GM21367 (cell line): ENCODE data around the gene S100A11.

ENCODE experiments used
- ATAC-seq: cut with Tn5 transposase; IDR thresholded peaks from one replicate; pipeline ENCODE4 v1.9.1; 2021; ENCODE audit not compliant: unreplicated experiment

Gene S100A11

GRCh38 chr1:152003846-152004442 lies 32.9 kb downstream of the S100A11 start:
- no peak for ATAC-seq

- no peak for ATAC-seq
These were observed 33.8 kb downstream of the S100A11 start for GRCh38 chr1:152002960-152003359.

DNA sequence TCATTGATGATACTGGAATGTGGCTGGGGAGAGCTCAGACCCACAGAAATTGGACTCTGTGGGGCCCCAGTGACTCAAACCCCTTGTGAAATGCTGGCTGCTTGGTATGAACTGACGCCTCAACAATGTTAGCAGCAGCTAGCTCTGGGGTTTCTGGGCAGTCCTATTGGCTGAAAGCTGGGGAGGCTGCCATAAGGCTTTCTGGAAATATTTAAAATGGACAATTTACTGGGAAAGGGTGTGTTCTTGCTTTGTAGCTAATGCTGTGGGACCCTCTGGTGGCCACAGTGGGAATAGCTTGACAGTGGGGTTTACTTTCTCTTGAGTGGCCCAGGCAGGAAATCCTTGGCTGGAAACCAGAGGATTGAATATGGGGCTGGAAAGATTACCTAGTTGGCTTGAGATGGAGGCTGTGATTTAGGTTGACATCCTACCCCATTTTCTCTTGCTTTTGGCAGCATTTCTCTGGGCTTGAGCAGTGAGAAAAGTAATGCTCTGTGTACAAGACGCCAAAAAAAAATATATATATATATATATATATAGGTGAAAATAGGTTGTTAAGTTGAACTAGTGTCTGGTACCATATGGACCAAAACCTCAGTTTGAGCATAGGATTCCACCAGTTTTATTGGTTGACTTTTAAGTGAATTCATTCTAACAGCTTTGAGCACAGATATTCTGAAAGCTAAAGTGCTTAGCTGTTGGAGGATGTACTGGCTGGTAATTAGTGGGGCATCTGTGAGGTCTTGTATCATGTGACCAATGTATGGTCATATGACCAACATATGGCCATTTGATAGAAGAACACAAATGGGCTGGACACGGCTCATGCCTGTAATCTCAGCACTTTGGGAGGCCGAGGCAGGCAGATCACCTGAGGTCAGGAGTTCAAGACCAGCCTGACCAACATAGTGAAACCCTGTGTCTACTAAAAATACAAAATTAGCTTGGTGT lies 34.9 kb downstream of the S100A11 start:
- no peak for ATAC-seq

DNA sequence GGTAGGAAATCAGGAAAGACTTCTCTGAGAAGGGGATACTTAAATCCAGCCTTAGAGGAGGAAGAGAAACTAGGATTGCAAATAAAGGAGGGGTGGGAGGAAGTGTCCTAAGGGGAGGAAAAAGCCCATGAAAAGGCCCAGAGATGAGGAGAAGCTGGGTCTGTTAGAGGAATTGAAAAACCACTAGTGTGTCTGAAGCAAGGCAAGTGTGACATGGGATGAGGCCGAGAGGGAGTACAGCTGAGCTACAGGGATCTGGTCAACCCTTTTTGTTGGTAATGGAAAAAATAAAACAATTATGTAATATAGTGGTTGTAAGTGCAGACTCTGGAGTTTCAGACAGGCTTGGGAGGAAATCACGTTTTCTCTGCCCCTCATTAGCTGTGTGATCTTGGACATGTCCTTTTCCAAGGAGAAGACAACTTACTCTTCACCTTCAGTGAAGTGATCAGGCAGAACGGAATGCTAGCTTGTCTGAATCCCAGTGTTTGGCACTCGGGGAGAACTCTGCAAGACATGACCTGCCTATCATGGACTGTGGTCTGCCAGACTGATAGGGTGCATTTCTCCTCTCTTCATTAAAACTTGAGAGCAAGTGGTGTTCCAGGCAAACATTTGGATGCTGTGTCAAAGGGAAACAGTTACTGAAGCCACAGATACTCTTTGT lies 35.7 kb downstream of the S100A11 start:
- no peak for ATAC-seq

GRCh38 chr1:151998611-151999362 lies 38.0 kb downstream of the S100A11 start:
- ATAC-seq = no peak

- ATAC-seq = no peak
These were observed 39.6 kb downstream of the S100A11 start for GRCh38 chr1:151997284-151997570.

- no peak for ATAC-seq
These were observed 41.0 kb downstream of the S100A11 start for GRCh38 chr1:151995774-151996173.

GRCh38 chr1:151994956-151995355 lies 41.8 kb downstream of the S100A11 start:
- ATAC-seq = no peak

DNA sequence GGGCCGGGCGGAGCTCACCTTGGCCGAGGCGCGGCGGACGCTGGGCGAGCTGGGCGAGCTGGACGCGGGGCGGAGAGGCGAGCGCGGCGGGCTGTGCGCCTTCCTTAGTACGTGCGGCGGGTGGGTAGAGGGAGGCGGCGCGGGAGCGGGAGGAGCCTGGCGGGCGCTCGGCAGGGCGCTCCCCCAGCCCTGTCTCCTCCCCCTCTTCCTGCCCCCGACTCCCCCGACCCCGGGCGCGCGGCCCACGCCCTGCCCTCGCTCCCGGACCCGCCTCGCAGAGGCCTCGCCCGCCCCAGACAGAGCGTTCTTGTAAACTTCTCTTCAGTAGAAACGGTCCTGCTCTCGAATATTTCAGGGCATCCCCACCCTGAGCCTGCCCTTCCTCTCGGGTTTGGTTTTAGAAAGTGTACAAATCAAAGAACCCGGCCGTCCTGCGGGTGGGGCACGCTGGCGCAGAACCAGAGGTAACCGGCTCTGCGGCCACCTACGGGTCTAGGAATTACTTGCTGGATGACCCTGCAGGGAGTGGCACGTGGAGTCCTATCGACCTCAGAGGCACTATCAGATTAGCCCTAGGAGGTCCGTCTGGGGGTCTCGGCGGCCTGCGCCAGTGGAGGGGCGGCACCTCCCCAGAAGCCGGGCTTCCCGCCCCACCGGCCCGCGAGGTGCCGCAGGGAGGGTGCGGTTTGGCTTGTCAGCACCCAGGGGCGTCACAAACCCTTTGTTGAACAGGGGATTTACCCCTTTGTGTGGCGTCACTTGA lies 42.9 kb downstream of the S100A11 start, which contains the start of gene S100A10:
Gene S100A10 (minus strand): TSS at position 126 of the 763 bp plus-strand sequence. CDS start 7,629 bp downstream, outside the sequence.
- ATAC-seq = no peak

GRCh38 chr1:151993084-151993733 lies 43.6 kb downstream of the S100A11 start:
- no peak for ATAC-seq

DNA sequence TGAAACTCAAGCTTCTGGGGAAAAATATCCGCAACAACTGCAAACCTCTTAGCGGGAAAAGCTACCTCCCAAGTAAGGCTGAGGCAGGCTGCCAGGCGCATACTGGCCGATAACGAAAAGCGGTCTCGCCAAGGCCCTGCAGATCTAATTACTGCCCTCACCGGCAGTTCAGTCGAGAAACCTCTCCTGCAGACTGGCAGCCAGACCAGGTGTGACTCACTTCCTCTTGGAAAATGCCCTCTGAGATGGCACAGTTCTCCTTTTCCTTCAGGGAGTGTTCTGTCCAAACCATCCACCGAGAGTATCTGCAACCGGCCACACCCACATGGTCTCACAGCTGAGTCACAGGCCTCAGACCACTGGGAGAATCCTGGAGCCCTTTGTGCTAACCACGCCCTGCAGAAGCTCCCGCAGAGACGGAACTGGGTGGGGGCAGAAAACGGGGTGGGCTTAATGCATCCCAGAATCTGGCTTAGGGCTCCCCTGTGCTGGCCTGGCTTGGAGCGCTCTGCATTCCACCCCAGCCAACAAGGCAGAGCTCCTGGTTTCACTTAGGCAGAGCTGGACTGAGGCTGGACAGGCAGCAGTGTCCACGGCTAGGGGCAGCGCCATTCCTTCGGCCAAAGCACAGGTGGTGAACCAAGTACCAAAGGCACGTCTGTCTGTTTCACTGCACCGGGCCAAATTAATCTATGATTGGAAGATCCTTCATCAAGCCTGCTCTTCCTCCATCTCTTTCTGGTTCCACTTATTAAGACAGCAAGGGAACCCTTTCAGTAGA lies 44.3 kb downstream of the S100A11 start:
- no peak for ATAC-seq

DNA sequence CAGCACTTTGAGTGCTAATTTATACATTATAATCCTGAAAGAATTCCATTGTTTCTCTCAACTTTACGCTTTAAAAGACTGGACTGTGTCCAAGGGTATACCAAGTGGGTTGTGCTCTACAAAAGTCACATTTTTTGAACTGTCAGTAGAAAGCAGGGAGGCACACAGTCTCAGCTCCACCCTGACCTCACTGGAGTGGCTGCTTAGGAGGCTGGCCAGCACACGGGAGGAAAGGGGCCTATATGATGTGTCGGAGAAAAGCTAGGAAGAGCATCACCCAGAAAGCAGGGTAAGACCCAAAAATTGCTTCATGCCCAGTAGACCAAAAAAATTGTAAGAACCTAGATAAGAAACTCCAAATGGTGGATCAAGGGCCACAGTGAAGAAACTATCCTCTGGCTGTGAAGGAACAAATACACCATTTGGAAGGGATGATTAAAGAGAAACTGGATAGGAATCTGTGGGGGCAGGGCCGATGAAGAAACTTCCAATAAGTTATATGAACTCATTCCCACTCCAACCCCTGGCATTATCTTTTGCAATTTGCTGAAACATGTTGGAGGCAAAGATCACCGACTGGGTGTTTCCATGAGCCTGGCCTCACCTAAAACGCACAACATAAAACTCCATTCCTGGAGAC lies 45.0 kb downstream of the S100A11 start:
- no peak for ATAC-seq

DNA sequence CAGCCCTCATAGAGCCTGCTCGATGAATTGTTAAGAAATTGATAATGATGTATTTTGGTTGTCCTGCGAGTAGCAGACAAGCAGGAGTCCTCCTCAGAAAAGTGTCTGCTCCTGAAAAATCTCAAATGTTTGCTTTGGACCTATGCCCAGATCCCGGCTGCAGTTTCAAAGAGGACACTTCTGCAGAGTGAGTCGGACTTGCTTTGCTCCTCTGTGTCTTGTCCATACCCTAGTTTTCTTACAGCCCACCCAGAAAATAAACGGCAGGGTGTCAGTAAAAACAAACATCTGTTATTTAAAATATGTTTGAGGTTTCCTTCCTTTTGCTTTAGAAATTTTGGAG lies 46.0 kb downstream of the S100A11 start:
- no peak for ATAC-seq

DNA sequence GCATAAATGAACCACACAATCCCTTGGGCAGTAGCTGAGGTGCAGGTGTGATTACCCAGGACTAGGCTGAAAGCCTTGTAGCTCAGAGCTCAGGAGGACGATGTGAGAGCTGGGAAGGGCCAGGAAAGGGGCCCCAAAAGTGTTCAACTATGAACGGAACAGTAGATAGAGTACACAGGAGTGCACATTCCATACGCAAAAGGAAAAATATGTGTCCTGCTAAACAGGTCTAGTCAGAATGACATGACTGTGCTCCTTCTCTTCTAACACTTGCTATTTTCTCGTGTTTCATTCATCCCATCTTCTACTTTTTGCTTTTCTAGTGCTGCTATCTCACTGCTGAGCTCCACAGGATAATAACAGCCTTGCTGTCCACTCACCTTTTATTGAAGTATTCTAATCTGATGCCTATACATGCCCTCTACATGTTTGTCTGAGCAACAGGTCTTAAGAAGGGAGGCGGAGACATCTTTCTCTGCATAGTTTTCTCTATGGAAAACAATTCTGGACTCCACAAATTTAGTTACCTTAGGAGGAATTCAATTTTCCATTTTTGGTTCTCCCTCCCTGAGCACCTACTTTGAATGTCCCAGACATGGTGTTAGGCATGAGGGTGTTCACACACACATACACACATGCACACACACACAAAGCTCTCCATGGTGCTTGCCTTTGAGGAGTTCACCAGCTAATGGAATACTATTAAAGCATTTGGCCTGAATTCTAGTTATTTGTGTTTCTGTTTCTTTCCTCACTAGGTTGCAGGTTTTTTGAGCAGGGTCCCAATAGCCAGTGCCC lies 46.5 kb downstream of the S100A11 start:
- no peak for ATAC-seq

GRCh38 chr1:151989211-151989862 lies 47.5 kb downstream of the S100A11 start:
- ATAC-seq = no peak

DNA sequence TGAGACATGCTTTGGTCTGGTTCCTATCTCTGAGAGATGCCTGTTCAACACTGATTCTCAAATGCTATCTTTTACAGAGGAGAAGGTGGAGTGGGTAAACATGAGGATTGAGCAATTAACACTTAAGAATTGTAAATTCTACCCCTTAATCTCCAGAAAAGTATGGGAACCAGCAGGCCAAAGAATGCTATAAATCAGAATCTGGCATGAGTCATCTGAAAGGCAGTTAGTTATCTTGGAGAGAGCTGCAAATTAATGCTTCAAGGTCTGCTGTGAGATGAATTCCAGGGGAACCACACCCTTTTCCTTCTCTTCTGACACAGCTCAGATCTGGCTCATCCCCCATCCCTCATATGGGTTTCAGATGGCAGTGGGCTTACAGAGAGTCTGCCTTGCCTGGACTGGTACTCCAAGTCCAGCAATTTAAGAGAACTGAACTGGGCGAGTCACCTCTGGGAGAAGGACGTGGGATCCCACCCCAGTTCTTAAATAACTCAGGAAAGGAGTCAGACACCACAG lies 48.3 kb downstream of the S100A11 start:
- no peak for ATAC-seq

DNA sequence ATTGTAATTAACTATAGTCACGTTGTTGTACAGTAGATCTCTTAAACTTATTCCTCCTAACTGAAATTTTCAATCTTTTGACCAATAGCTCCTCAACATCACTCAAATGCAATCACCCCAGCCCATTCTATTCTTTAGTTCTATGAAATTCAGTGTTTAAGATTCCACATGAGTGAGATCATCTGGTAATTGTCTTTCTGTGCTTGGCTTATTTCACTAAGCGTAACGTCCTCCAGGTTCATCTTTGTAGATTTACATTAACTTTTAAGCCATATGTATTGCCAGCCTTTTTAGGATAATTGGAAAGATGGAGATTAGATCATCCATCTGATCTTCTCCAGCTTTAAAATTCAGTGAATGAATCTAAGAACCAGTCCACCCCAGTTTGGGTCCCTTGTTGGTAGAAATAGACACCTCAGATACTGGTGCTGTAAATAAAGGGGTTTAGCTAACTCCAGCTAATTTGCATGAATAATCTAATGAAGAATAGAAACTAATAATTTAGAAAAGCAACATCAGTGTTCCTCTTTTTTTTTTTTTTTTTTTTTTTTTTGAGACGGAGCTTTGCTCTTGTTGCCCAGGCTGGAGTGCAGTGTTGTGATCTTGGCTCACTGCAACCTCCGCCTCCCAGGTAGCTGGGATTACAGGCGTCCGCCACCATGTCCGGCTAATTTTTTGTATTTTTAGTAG lies 50.2 kb downstream of the S100A11 start:
- ATAC-seq = no peak
